Activated CD4-positive, alpha-beta T cell treated with anti-CD3 and anti-CD28 coated beads for 24 hours (primary cell): Measurements from ENCODE around the gene HTT-AS.

Source experiments
- DNase-seq, 2 donors: peaks; one replicate each; pipeline ENCODE4 v3.0.0-alpha.2; 2020; ENCODE audit warnings: low read depth in 2 of 2

The HTT-AS gene

GRCh38 chr4:3030566-3031356 lies 43.6 kb downstream of the HTT-AS start:
- no peak for DNase-seq

- no peak for DNase-seq
These were observed 44.9 kb downstream of the HTT-AS start for GRCh38 chr4:3029464-3029863.

- DNase-seq = no peak
These were observed 47.8 kb downstream of the HTT-AS start for GRCh38 chr4:3026540-3026939.

GRCh38 chr4:3025881-3026280 lies 48.5 kb downstream of the HTT-AS start:
- DNase-seq = no peak

- DNase-seq = no peak
These were observed 51.7 kb downstream of the HTT-AS start for GRCh38 chr4:3022651-3023050.

GRCh38 chr4:3022112-3022511 lies 52.2 kb downstream of the HTT-AS start:
- DNase-seq = no peak

GRCh38 chr4:3021627-3022026 lies 52.7 kb downstream of the HTT-AS start:
- DNase-seq = no peak

- DNase-seq = no peak
These were observed 53.2 kb downstream of the HTT-AS start for GRCh38 chr4:3021127-3021526.

- no peak for DNase-seq
These were observed 55.0 kb downstream of the HTT-AS start for GRCh38 chr4:3019145-3019846.

- DNase-seq = no peak
These were observed 56.8 kb downstream of the HTT-AS start for GRCh38 chr4:3017504-3017903.

GRCh38 chr4:3016961-3017360 lies 57.4 kb downstream of the HTT-AS start:
- no peak for DNase-seq

- no peak for DNase-seq
These were observed 60.4 kb downstream of the HTT-AS start for GRCh38 chr4:3013839-3014350.
